Colonic mucosa (tissue), 4 donors: ENCODE measurements around the gene ST6GALNAC2. TPM values are rescaled to one million over a fixed set of nuclear protein-coding genes. Genes with fewer than 3 reads are reported as not detected.
"Not testable (repeated sequence)": the region's sequence is repeated elsewhere in the genome, so short reads cannot be mapped to it uniquely, and the experiment has no call there.

Experiments used
- DNase-seq: peaks from one replicate; pipeline ENCODE4 v3.0.0-alpha.2; 2020
- H3K27ac ChIP-seq: fragments of 200-600 bp; one replicate; pipeline ENCODE4 v1.8.0; 2021
- H3K27me3 ChIP-seq: fragments of 200-600 bp; one replicate; pipeline ENCODE4 v1.8.0; 2021
- H3K36me3 ChIP-seq: fragments of 200-600 bp; one replicate; pipeline ENCODE4 v1.8.0; 2021
- H3K4me1 ChIP-seq: fragments of 200-600 bp; one replicate; pipeline ENCODE4 v1.8.0; 2021; ENCODE audit warnings: mild to moderate bottlenecking
- H3K4me3 ChIP-seq: fragments of 200-600 bp; one replicate; pipeline ENCODE4 v1.8.0; 2021
- H3K9ac ChIP-seq, 2 donors: one replicate each; pipeline ENCODE4 v1.7.0; 2013; ENCODE audit warnings: control low read depth in 2 of 2, low read depth in 2 of 2, low read length in 2 of 2
- H3K9me3 ChIP-seq: fragments of 200-600 bp; one replicate; pipeline ENCODE4 v1.8.0; 2021
- intact Hi-C: fragments of 100-400 bp; cut with DNase I; formaldehyde crosslinking; loops from one replicate; pipeline ENCODE4 v1.14.1; 2022
- total RNA-seq, 2 donors: library from RNA; stranded (reverse); fragmentation: NEBNext Ultra II Directional in 1 of 2; extraction: Animal tissue kit (Norgen Biotek cat#: 25700) in 1 of 2; gene quantifications; one replicate each; pipeline ENCODE4 v1.2.1, GENCODE V29; 2021
- TF ChIP-seq, protein P1 (sequence below): fragments of 200-600 bp; IDR thresholded peaks from one replicate; pipeline ENCODE4 v1.8.0; 2022; ENCODE audit warnings: antibody characterized with exemption, mild to moderate bottlenecking
- donor health status: healthy.
- donor health status: DM: no; HTN: no; CAD: no.
- donor health status: DM: no; HTN: no; CAD: no.

ST6GALNAC2 gene
- total RNA-seq, 2 donors from 2014 or later: 3.8 to 6.3 TPM

DNA sequence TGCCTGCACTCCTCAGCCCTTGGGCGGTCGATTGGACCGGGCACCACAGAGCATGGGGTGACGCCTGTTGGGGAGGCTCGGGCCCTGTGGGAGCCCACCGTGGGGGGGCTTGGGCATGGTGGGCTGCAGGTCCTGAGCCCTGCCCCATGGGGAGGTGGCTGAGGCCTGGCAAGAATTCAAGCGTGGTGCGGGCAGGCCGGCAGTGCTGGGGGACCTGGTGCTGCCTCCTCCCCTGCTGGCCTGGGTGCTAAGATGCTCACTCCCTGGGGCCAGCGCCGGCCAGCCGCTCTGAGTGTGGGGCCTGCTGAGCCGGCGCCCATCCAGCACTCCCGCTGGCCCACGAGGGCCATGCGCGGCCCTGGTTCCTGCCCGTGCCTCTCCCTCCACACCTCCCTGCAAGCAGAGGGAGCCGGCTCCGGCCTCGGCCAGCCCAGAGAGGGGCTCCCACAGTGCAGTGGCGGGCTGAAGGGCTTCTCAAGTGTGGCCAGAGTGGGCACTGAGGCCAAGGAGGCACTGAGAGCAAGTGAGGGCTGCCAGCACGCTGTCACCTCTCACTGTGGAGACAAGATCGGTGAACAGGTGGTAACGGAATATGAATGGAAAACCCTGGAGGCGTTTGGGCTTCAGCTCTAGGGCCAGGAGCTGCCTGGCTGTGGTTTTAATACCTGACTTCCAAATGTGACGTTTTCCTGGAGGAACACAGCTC, 29.4 kb upstream of the ST6GALNAC2 start:
- no peak for DNase-seq
- no peaks in the 10 kb centered on the region for H3K4me1 ChIP-seq
- no peaks in the 10 kb centered on the region for H3K9me3 ChIP-seq
- H3K36me3 ChIP-seq: no peaks in the 10 kb centered on the region
- no peak overlapping the region for H3K27ac ChIP-seq
- TF ChIP-seq, protein P1, sequence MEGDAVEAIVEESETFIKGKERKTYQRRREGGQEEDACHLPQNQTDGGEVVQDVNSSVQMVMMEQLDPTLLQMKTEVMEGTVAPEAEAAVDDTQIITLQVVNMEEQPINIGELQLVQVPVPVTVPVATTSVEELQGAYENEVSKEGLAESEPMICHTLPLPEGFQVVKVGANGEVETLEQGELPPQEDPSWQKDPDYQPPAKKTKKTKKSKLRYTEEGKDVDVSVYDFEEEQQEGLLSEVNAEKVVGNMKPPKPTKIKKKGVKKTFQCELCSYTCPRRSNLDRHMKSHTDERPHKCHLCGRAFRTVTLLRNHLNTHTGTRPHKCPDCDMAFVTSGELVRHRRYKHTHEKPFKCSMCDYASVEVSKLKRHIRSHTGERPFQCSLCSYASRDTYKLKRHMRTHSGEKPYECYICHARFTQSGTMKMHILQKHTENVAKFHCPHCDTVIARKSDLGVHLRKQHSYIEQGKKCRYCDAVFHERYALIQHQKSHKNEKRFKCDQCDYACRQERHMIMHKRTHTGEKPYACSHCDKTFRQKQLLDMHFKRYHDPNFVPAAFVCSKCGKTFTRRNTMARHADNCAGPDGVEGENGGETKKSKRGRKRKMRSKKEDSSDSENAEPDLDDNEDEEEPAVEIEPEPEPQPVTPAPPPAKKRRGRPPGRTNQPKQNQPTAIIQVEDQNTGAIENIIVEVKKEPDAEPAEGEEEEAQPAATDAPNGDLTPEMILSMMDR: no peak
- H3K4me3 ChIP-seq: no peak overlapping the region
- H3K27me3 ChIP-seq: no peaks in the 10 kb centered on the region
- H3K9ac ChIP-seq: no peak overlapping the region
- intact Hi-C loops: no loop called here

DNA sequence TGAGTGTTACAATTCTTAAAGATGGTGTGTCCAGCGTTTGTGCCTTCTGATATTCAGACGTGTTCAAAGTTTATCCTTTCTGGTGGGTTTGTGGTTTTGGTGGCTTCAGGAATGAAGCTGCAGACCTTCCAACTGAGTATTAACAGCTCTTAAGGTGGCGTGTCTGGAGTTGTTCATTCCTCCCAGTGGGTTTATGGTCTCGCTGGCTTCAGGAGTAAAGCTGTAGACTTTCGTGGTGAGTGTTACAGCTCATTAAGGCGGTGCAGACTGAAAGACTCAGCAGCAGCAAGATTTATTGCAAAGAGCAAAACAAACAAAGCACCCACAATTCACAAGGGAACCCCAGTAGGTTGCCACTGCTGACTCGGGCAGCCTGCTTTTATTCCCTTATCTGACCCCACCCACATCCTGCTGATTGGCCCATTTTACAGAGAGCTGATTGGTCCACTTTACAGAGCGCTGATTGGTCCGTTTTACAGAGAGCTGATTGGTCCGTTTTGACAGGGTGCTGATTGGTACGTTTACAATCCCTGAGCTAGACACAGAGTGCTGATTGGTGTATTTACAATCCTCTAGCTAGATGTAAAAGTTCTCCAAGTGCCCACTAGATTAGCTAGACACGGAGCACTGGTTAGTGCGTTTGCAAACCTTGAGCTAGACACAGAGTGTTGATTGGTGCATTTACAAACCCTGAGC, 28.6 kb upstream of the ST6GALNAC2 start:
- H3K9me3 ChIP-seq, H3K9ac ChIP-seq, DNase-seq, intact Hi-C loops, H3K27me3 ChIP-seq, H3K27ac ChIP-seq, H3K4me3 ChIP-seq, H3K36me3 ChIP-seq, H3K4me1 ChIP-seq: not testable (repeated sequence)

DNA sequence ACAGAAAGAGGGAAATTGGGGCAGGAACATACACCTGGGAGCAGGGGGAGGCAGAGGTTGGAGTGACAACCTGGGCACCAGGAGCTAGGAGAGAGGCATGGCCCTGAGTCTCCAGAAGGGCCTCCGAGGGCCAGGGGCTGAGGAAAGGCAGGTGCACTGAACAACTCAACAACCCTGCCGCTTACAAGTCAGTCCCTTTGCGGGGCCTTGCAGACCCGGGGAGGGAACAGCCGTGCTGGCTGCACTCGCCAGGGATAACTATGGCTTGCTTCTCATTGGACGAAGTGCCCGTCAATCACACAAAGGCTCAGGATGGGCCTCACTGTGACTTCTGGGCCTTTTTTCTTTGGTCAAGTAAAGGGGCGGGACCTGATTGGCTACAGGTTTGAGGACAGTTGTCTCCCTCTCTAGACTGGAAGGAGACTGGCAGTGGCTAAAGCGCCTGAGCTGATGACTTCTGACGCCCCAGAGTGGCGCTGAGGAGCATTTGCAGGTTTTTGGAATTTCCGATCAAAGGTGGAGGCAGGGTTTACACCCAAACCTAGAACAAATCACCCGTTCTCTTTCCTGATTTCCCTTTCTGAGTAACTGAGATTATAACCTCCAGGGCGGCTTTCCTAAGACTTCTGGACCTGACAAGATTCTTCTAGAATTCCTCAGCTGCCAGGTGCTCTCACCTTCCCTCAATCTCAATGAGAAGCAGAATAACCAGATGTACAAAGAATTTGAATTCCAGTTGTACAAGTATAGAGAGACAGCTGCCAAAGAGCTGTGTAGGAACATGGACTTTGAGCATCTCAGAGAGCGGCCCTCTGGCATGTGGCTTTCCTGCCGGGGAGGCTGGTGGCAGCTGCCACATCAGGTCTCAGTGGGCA, 27.6 kb upstream of the ST6GALNAC2 start:
- Histone ChIP-seq H3K27me3 (no peaks in the 10 kb centered on the region), H3K27ac (no peak overlapping the region), H3K4me1 (no peaks in the 10 kb centered on the region), H3K36me3 (no peaks in the 10 kb centered on the region), H3K9ac (no peak overlapping the region), H3K4me3 (no peak overlapping the region), H3K9me3 (no peaks in the 10 kb centered on the region)
- DNase-seq: no peak
- TF ChIP-seq, protein P1: no peak
- intact Hi-C loops: no loop called here

DNA sequence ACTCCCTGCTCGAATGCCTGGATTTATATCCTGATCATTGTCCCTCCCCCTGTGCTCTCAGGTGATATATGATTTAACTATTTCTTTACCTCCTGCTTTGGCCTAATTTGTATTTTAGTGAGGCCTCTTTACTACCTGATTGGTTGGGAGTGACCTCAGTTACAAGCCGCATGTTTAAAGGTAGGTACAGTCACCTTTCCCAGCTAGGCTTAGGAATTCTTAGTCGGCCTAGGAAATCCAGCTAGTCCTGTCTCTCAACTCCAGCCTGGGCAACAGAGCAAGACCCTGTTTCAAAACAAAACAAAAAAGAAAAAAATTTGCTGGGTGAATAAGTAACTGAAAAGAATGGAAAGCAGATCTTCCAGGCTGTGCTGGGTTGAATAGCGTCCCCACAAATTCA, 26.8 kb upstream of the ST6GALNAC2 start:
- no peak overlapping the region for H3K4me3 ChIP-seq
- H3K36me3 ChIP-seq: no peaks in the 10 kb centered on the region
- TF ChIP-seq, protein P1: no peak
- H3K4me1 ChIP-seq: no peaks in the 10 kb centered on the region
- no peak overlapping the region for H3K9ac ChIP-seq
- no peaks in the 10 kb centered on the region for H3K27me3 ChIP-seq
- no peaks in the 10 kb centered on the region for H3K9me3 ChIP-seq
- intact Hi-C loops: no loop called here
- no peak overlapping the region for H3K27ac ChIP-seq
- DNase-seq: no peak

DNA sequence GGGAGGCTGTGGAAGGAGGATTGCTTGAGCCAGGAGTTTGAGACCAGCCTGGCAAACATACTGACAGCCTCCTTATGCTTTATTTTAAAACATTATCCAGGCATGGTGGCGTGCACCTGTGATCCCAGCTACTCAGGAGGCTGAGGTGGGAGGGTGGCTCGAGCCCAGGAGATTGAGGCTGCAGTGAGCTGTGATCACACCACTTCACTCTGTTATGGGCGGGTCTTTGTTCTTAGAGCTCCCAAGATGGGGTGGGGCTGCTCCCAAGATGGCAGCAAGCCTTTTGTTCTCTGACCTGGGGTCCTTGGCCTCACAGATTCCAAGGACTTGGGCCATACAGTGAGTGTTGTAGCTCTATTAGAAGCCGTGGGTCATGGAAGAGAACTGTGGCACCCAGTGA, 26.1 kb upstream of the ST6GALNAC2 start:
- Histone ChIP-seq H3K4me3 (no peak overlapping the region), H3K27me3 (no peaks in the 10 kb centered on the region), H3K27ac (no peak overlapping the region), H3K36me3 (no peaks in the 10 kb centered on the region), H3K9ac (no peak overlapping the region), H3K9me3 (no peaks in the 10 kb centered on the region), H3K4me1 (no peaks in the 10 kb centered on the region)
- TF ChIP-seq, protein P1: no peak
- DNase-seq: no peak
- intact Hi-C loops: no loop called here

DNA sequence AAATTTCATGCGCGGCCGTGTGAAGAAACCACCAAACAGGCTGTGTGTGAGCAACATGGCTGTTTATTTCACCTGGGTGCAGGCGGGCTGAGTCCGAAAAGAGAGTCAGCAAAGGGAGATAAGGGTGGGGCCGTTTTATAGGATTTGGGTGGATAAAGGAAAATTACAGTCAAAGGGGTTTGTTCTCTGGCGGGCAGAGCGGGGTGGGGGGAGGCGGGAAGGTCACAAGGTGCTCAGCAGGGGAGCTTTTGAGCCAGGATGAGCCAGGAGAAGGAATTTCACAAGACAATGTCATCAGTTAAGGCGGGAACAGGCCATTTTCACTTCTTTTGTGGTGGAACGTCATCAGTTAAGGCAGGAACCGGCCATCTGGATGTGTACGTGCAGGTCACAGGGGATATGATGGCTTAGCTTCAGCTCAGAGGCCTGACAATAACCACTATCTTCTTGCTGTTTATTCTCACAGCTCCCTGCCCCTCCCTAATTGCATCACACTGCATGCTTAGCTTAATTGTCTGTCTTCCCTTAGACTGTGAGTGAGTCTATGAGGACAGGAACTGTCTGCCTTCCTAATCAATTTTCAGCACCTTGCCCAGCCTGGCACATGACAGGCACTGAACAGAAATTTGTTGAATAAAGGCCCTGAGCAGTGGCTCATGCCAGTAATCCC, 25.6 kb upstream of the ST6GALNAC2 start:
- intact Hi-C loops, DNase-seq: not testable (repeated sequence)

DNA sequence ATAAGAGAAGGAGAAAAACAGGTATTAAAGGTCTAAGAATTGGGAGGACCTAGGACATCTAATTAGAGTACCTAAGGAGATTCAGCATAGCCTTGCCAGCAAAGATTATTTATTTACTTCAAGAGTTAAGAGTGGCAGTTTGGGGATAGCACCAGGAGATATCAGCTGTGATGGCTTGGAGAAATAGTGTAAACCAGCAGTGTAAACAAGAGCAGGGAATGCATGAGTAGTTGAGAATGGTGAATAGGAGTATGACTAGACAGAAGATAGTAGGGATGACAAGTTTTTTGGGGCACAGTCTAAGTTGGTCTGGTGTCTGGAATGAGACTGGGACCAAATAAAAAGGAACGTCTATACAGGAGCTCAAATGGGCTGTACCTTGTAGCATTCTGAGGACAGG, 21.0 kb upstream of the ST6GALNAC2 start:
- H3K9me3 ChIP-seq, H3K9ac ChIP-seq, H3K4me3 ChIP-seq, H3K4me1 ChIP-seq, H3K27me3 ChIP-seq, DNase-seq, intact Hi-C loops, H3K36me3 ChIP-seq, H3K27ac ChIP-seq: not testable (repeated sequence)

More for the DNA sequence above, 25.6 kb upstream of the ST6GALNAC2 start:
- H3K27me3 ChIP-seq, H3K9ac ChIP-seq, H3K4me1 ChIP-seq, H3K36me3 ChIP-seq, H3K4me3 ChIP-seq, H3K9me3 ChIP-seq, H3K27ac ChIP-seq: not testable (repeated sequence)
